ENCODE measurements around the gene INTS11.

DNA sequence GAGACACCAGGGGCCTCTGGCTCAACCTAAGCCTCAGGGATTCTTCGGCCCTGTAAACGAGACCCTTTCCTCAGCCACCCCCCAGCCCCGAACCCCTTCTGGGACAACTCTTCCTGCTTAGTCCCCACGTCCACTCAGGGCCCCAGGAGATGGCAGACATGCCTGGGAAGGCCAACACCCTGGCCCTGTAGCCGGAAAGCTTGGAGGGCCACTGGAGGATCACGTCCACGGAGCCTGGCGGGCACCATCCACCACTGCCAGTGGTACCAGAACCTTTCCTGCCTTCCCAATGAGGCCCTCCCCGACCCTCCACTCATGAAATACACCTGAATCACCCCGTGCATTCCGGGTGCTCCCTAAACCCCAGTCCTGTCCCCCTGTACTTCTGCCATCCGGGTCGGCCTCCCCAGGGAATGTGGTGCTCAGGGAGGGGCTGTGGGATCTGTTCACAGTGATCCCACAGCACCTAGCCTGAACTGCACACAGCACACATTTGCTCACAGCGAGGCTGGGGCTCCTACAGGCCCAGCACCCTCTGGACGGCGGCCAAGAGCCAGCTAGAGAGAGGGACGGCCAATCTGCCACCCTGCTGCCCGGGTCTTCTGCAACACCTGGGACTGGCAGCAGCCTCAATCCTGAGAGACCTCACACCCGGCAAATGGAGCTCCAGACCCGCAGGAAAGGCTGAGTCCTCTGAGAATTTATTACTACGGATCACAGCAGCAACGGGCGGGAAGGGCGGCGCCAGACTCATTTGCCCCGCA lies 48.8 kb upstream of the INTS11 start:
- TF ChIP-seq, protein P1, sequence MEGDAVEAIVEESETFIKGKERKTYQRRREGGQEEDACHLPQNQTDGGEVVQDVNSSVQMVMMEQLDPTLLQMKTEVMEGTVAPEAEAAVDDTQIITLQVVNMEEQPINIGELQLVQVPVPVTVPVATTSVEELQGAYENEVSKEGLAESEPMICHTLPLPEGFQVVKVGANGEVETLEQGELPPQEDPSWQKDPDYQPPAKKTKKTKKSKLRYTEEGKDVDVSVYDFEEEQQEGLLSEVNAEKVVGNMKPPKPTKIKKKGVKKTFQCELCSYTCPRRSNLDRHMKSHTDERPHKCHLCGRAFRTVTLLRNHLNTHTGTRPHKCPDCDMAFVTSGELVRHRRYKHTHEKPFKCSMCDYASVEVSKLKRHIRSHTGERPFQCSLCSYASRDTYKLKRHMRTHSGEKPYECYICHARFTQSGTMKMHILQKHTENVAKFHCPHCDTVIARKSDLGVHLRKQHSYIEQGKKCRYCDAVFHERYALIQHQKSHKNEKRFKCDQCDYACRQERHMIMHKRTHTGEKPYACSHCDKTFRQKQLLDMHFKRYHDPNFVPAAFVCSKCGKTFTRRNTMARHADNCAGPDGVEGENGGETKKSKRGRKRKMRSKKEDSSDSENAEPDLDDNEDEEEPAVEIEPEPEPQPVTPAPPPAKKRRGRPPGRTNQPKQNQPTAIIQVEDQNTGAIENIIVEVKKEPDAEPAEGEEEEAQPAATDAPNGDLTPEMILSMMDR (IDR thresholded peaks at IDR 0.05; ENCODE audit: insufficient read depth, low read depth, low read length) = no peak
- no peak for TF ChIP-seq EZH2 (IDR thresholded peaks at IDR 0.05; ENCODE audit: insufficient read depth, low read length)

Data from astrocyte (in vitro differentiated cells and primary cell).